Nephron (organoid): ENCODE results near the gene EPB41L2.
A peak's percentile ranks its signal among the peaks of the same experiment; 100 is the strongest.

Experiments
- H3K27ac Mint-ChIP-seq, 3 experiments: 2 replicates each; pipeline ENCODE4 v1.8.0; 2020; ENCODE audit warnings: mixed read lengths in 3 of 3, mild to moderate bottlenecking in 2 of 3, moderate library complexity in 1 of 3
- H3K27me3 Mint-ChIP-seq: 2 replicates; pipeline ENCODE4 v1.8.0; 2021; ENCODE audit warnings: low read depth, mild to moderate bottlenecking, moderate library complexity, mixed read lengths
- H3K36me3 Mint-ChIP-seq: 2 replicates; pipeline ENCODE4 v1.8.0; 2020; ENCODE audit warnings: low read depth, mixed read lengths
- H3K4me1 Mint-ChIP-seq: 2 replicates; pipeline ENCODE4 v1.8.0; 2020; ENCODE audit warnings: mixed read lengths
- H3K4me3 Mint-ChIP-seq, 3 experiments: 2 replicates each; pipeline ENCODE4 v1.8.0; 2020; ENCODE audit warnings: mild to moderate bottlenecking in 3 of 3, mixed read lengths in 3 of 3, moderate library complexity in 2 of 3
- H3K9me3 Mint-ChIP-seq: 2 replicates; pipeline ENCODE4 v1.8.0; 2020; ENCODE audit warnings: mixed read lengths
- CTCF ChIP-seq, 3 experiments: fragments of 200-600 bp; sonication (generic); IDR thresholded peaks; one replicate each; pipeline ENCODE4 v1.5.0; 2021; ENCODE audit warnings: antibody characterized with exemption in 3 of 3; ENCODE audit not compliant: unreplicated experiment in 3 of 3

Gene EPB41L2

DNA sequence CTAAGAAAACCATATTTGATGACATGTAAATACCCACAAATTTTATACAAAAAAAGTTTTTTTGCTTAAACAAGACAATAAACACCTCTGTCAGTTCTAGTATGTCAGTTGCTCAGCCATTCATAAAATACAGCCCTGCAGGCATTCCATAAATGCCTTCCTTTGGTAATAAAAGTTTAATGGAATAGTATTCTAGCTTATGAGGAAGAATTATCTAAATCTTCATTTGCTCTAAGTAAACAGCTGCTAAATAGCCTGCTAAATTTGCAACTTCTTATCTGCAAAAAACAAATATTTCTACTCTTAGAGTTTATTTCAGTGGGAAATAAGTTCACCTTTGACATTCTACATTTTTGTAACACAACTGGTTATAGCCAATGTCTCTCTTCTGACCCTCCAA, 127.1 kb downstream of the EPB41L2 start:
- H3K4me3 Mint-ChIP-seq = no peak overlapping the region
- no peaks in the 10 kb centered on the region for H3K27me3 Mint-ChIP-seq
- TF ChIP-seq CTCF (IDR thresholded peaks at IDR 0.05; ENCODE audit: unreplicated experiment in 3 of 3) = no peak
- peaks cover 3% of the 10 kb centered on the region for H3K9me3 Mint-ChIP-seq
- H3K4me1 Mint-ChIP-seq = peaks cover 35% of the 10 kb centered on the region
- peak overlapping the region in 1 of 3 experiments; percentile 3 for H3K27ac Mint-ChIP-seq
- peaks cover 3% of the 10 kb centered on the region for H3K36me3 Mint-ChIP-seq

DNA sequence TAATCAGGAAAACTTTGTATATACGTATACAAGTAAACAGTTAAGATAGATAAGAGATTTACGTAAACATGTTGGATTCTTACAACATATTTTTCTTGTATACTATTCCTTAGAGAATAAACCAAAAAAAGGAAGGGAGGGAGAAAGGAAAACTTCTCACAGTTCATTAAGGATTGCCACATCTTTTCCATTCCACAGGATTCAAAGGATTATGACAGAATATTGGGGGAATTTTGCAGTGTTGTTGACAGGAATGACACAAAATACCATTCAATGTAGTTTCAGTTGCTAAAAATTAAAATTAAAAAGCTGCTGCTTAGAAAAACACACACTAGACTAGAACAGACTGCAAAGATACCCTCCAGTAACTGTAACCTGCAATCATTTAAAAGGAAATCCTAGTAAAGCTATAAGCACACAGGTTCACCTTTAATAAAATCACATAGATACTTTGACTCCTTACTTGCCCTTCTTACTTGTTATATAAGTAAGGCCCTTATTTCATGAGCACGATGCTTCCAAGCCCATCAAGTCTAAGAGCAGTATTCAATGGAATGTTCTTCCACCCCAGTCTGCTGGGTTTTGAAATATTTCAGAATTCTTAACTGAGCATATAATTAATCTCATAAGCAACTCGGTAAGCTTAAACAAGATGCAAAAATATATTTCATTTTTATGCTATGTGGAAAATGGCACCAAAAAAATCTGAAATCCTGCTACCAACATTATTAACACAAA, 128.0 kb downstream of the EPB41L2 start:
- Mint-ChIP-seq H3K27me3 (no peaks in the 10 kb centered on the region), H3K36me3 (peaks cover 7% of the 10 kb centered on the region), H3K27ac (no peak overlapping the region), H3K4me1 (peaks cover 35% of the 10 kb centered on the region), H3K9me3 (peaks cover 6% of the 10 kb centered on the region), H3K4me3 (no peak overlapping the region)
- TF ChIP-seq CTCF (IDR thresholded peaks at IDR 0.05; ENCODE audit: unreplicated experiment in 3 of 3) = no peak

DNA sequence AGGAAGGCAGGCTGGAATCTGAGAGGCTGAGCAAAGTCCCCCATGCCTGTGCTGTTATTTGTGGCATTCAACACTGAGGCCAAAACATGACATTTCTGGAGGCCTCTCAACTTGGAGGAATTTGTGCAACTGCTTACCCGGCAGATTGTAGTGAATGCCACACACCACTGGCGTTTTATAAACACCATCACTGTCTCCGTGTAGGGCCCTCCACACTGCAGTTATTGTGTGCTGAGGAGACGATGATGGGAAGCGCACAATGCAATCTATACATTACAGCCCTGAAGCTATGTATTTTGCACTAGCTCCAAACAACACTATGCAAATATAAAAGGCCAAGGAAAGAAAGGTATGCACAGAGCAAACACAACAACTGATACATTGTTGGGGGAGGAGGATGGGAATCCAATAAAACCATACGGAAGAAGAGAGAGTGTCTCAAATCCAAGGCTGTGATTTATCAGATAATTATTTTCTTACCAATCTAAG, 129.3 kb downstream of the EPB41L2 start:
- Mint-ChIP-seq H3K27me3 (no peaks in the 10 kb centered on the region), H3K9me3 (peaks cover 6% of the 10 kb centered on the region), H3K27ac (peak overlapping the region; percentile 6 to 81 (median 19)), H3K36me3 (peaks cover 11% of the 10 kb centered on the region), H3K4me1 (peaks cover 36% of the 10 kb centered on the region), H3K4me3 (peak overlapping the region in 1 of 3 experiments; percentile 9)
- no peak for TF ChIP-seq CTCF (IDR thresholded peaks at IDR 0.05; ENCODE audit: unreplicated experiment in 3 of 3)

DNA sequence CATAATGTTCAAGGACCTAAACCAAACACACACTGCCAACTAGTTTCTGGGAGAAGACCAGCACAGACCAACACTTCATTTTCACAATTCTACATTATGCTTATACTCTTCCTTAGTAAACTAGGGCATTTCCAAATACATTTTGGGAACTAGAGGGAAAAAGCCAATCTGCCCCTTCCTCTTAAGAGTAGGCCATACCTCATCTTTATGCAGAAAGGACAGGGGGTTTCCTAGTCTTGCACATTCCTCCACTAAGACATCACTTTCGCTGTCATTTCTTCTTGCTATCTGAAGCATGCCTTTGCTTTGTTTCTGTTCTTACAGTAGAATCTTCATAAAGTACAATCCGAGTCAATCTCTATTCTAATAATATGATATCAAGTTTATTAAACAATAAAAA, 130.1 kb downstream of the EPB41L2 start:
- no peak for TF ChIP-seq CTCF (IDR thresholded peaks at IDR 0.05; ENCODE audit: unreplicated experiment in 3 of 3)
- Mint-ChIP-seq H3K9me3 (peaks cover 6% of the 10 kb centered on the region), H3K4me3 (no peak overlapping the region), H3K4me1 (peaks cover 34% of the 10 kb centered on the region), H3K27ac (peak overlapping the region; percentile 11 to 68 (median 25)), H3K27me3 (no peaks in the 10 kb centered on the region), H3K36me3 (peaks cover 11% of the 10 kb centered on the region)

DNA sequence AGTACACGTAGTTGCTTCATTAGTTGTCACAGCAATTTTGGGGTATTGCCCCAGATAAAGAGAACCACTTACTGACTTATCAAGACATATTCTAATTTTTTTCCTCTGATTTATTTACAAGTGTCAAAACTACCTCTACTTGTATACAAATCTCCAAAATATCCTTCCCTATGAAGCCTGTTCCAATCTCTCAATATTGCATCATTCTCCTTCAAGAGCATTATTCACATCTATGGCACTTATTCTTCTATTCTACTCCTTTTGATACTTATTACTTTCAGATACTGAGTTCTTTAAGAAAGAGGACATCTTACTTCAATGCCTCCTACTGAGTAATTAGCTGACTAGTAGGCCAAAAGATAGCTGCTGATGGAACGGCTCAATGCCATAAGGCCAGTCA, 130.6 kb downstream of the EPB41L2 start:
- Mint-ChIP-seq H3K9me3 (peaks cover 6% of the 10 kb centered on the region), H3K27me3 (no peaks in the 10 kb centered on the region), H3K4me1 (peaks cover 31% of the 10 kb centered on the region), H3K4me3 (no peak overlapping the region), H3K27ac (peak overlapping the region in 1 of 3 experiments; percentile 68), H3K36me3 (peaks cover 11% of the 10 kb centered on the region)
- no peak for TF ChIP-seq CTCF (IDR thresholded peaks at IDR 0.05; ENCODE audit: unreplicated experiment in 3 of 3)

DNA sequence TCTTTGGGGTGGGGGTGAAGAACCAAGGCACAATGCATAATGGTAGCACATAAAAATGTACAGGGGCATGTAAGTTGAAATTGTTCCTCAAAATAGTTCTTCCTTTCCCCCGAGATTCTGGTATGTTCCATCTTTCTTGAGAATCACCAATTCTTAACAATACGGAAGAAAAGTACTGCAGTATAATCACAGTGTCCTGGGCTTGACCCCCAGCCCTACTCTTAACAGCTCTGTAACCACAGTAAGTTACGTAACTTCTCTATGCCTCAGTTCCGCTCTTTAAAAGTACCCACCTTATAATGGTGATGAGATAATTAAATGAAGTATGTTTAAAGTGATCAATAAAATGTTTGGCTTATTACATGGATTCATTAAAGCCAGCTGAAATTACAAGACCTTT, 131.4 kb downstream of the EPB41L2 start:
- Mint-ChIP-seq H3K36me3 (peaks cover 11% of the 10 kb centered on the region), H3K4me1 (peaks cover 31% of the 10 kb centered on the region), H3K4me3 (no peak overlapping the region), H3K27me3 (no peaks in the 10 kb centered on the region), H3K27ac (no peak overlapping the region), H3K9me3 (peaks cover 6% of the 10 kb centered on the region)
- TF ChIP-seq CTCF (IDR thresholded peaks at IDR 0.05; ENCODE audit: unreplicated experiment in 3 of 3) = no peak
